ENCODE data around the gene CDC42EP5.

CDC42EP5 gene

DNA sequence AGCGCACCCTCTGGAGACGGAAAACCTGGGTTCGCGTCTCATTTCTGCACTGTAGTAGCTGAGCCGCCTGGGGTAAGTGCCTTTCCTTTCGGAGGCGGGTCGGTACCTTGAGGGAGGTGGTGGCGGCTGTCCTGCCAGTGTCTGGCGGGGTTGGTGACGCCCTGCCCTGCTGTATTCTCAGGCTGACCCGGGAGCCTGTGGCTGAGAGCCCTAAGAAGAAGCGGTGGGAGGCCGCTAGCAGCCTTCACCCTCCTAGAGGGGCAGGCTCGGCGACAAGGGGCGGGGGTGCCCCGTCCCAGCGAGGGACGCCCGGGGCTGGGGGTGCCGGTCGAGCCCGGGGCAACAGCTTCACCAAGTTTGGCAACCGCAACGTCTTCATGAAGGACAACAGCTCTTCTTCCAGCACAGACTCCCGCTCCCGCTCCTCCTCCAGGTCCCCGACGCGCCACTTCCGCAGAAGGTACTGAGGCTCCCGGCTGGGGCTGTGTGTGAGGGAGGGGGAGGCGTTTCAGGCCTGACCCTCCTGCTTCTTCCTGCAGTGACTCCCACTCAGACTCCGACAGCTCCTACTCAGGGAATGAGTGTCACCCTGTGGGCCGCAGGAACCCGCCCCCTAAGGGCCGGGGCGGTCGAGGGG, 17.2 kb downstream of the CDC42EP5 start:
- H3K36me3 ChIP-seq (ENCODE audit: control insufficient read depth, insufficient read depth, low read length), result peaks cover 53% of the 10 kb centered on the region
- H3K79me2 ChIP-seq (ENCODE audit: control insufficient read depth, insufficient read depth, low read length), result peaks cover 24% of the 10 kb centered on the region
- no peak for DNase-seq
- H3K79me1 ChIP-seq (ENCODE audit: low read length), result peaks cover 41% of the 10 kb centered on the region
- H2AK5ac ChIP-seq (ENCODE audit: low read length), result no peak overlapping the region
- no peak overlapping the region for H4K5ac ChIP-seq (ENCODE audit: low read length)
- no peak overlapping the region for H3K4me3 ChIP-seq (ENCODE audit: low read length)
- no peak overlapping the region for H4K8ac ChIP-seq (ENCODE audit: low read depth, low read length)
- no peak overlapping the region for H3K56ac ChIP-seq (ENCODE audit: low read length)
- no peak overlapping the region for H3K9ac ChIP-seq (ENCODE audit: low read length)
- no peaks in the 10 kb centered on the region for H3K4me1 ChIP-seq (ENCODE audit: control insufficient read depth, low read depth, low read length)
- H2BK120ac ChIP-seq (ENCODE audit: low read depth, low read length), result no peak overlapping the region
- WGBS (ENCODE audit: extremely low coverage, insufficient coverage, low lambda C conversion rate), result no CpG with 5 or more reads among the region's 40 CpGs
- H2BK15ac ChIP-seq (replicated peaks; ENCODE audit: low read depth), result no peak overlapping the region
- no peak overlapping the region for H3K4ac ChIP-seq (ENCODE audit: low read depth, low read length)
- no peaks in the 10 kb centered on the region for H3K27me3 ChIP-seq (ENCODE audit: insufficient read depth, low read length, poor library complexity)
- no peak overlapping the region for H3K4me2 ChIP-seq (ENCODE audit: low read length)
- H2BK5ac ChIP-seq (ENCODE audit: low read length), result no peak overlapping the region
- no peak overlapping the region for H3K18ac ChIP-seq (ENCODE audit: low read length)
- no peak overlapping the region for H3K23ac ChIP-seq (ENCODE audit: low read length)
- H3K27ac ChIP-seq (ENCODE audit: low read depth, low read length), result no peak overlapping the region

- no peak for DNase-seq
- H3K36me3 ChIP-seq (ENCODE audit: control insufficient read depth, insufficient read depth, low read length), result peaks cover 53% of the 10 kb centered on the region
These were observed 18.1 kb downstream of the CDC42EP5 start for GRCh38 chr19:54454781-54455675.

GRCh38 chr19:54453921-54454780, 18.9 kb downstream of the CDC42EP5 start:
- no peak overlapping the region for H3K9ac ChIP-seq (ENCODE audit: low read length)

More at GRCh38 chr19:54454781-54455675, 18.1 kb downstream of the CDC42EP5 start:
- no peaks in the 10 kb centered on the region for H3K27me3 ChIP-seq (ENCODE audit: insufficient read depth, low read length, poor library complexity)
- no peak overlapping the region for H2AK5ac ChIP-seq (ENCODE audit: low read length)
- H3K4ac ChIP-seq (ENCODE audit: low read depth, low read length), result no peak overlapping the region
- no peak overlapping the region for H4K8ac ChIP-seq (ENCODE audit: low read depth, low read length)
- H3K79me2 ChIP-seq (ENCODE audit: control insufficient read depth, insufficient read depth, low read length), result peaks cover 33% of the 10 kb centered on the region
- peaks cover 41% of the 10 kb centered on the region for H3K79me1 ChIP-seq (ENCODE audit: low read length)
- no peak overlapping the region for H3K9ac ChIP-seq (ENCODE audit: low read length)
- H3K4me2 ChIP-seq (ENCODE audit: low read length), result no peak overlapping the region
- no peak overlapping the region for H3K4me3 ChIP-seq (ENCODE audit: low read length)
- no peak overlapping the region for H4K5ac ChIP-seq (ENCODE audit: low read length)
- H2BK15ac ChIP-seq (replicated peaks; ENCODE audit: low read depth), result no peak overlapping the region
- no peak overlapping the region for H3K18ac ChIP-seq (ENCODE audit: low read length)
- no peak overlapping the region for H3K27ac ChIP-seq (ENCODE audit: low read depth, low read length)
- H2BK120ac ChIP-seq (ENCODE audit: low read depth, low read length), result no peak overlapping the region
- WGBS (ENCODE audit: extremely low coverage, insufficient coverage, low lambda C conversion rate), result no CpG with 5 or more reads among the region's 33 CpGs
- no peak overlapping the region for H3K56ac ChIP-seq (ENCODE audit: low read length)
- no peak overlapping the region for H2BK5ac ChIP-seq (ENCODE audit: low read length)
- no peaks in the 10 kb centered on the region for H3K4me1 ChIP-seq (ENCODE audit: control insufficient read depth, low read depth, low read length)
- H3K23ac ChIP-seq (ENCODE audit: low read length), result no peak overlapping the region

DNA sequence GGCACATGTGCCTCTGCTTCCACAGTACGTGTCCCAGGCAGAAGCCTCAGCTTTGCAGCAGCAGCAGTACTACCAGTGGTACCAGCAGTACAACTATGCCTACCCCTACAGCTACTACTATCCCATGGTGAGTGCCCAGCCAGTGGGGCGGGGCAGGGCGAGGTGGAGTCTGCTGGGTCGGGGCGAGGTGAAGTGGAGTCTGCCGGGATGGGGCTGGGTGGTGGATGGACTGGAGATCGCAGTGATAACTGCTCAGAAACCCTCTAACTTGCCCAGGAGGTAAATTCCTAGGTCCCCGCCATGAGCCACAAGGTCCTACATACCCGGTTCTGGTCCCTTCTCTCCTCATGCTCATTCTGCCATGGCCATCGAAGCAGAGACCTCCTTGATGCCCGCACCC, 20.5 kb downstream of the CDC42EP5 start:
- peaks cover 36% of the 10 kb centered on the region for H3K36me3 ChIP-seq (ENCODE audit: control insufficient read depth, insufficient read depth, low read length)
- no peaks in the 10 kb centered on the region for H3K27me3 ChIP-seq (ENCODE audit: insufficient read depth, low read length, poor library complexity)
- H4K5ac ChIP-seq (ENCODE audit: low read length), result no peak overlapping the region
- H2BK5ac ChIP-seq (ENCODE audit: low read length), result no peak overlapping the region
- H3K56ac ChIP-seq (ENCODE audit: low read length), result no peak overlapping the region
- H3K4ac ChIP-seq (ENCODE audit: low read depth, low read length), result no peak overlapping the region
- H2BK120ac ChIP-seq (ENCODE audit: low read depth, low read length), result no peak overlapping the region
- H2BK15ac ChIP-seq (replicated peaks; ENCODE audit: low read depth), result no peak overlapping the region
- no peak overlapping the region for H3K4me2 ChIP-seq (ENCODE audit: low read length)
- H3K4me1 ChIP-seq (ENCODE audit: control insufficient read depth, low read depth, low read length), result no peaks in the 10 kb centered on the region
- H2AK5ac ChIP-seq (ENCODE audit: low read length), result no peak overlapping the region
- no peak overlapping the region for H3K4me3 ChIP-seq (ENCODE audit: low read length)
- H3K27ac ChIP-seq (ENCODE audit: low read depth, low read length), result no peak overlapping the region
- no peak for DNase-seq
- H3K23ac ChIP-seq (ENCODE audit: low read length), result no peak overlapping the region
- WGBS (ENCODE audit: extremely low coverage, insufficient coverage, low lambda C conversion rate), result no CpG with 5 or more reads among the region's 11 CpGs
- no peak overlapping the region for H3K18ac ChIP-seq (ENCODE audit: low read length)
- no peak overlapping the region for H3K9ac ChIP-seq (ENCODE audit: low read length)
- H4K8ac ChIP-seq (ENCODE audit: low read depth, low read length), result no peak overlapping the region
- H3K79me2 ChIP-seq (ENCODE audit: control insufficient read depth, insufficient read depth, low read length), result peaks cover 40% of the 10 kb centered on the region
- peaks cover 30% of the 10 kb centered on the region for H3K79me1 ChIP-seq (ENCODE audit: low read length)

More at GRCh38 chr19:54453921-54454780, 18.9 kb downstream of the CDC42EP5 start:
- H3K27me3 ChIP-seq (ENCODE audit: insufficient read depth, low read length, poor library complexity), result no peaks in the 10 kb centered on the region
- H2BK15ac ChIP-seq (replicated peaks; ENCODE audit: low read depth), result no peak overlapping the region
- no peaks in the 10 kb centered on the region for H3K4me1 ChIP-seq (ENCODE audit: control insufficient read depth, low read depth, low read length)
- no peak overlapping the region for H3K18ac ChIP-seq (ENCODE audit: low read length)
- no peak overlapping the region for H4K8ac ChIP-seq (ENCODE audit: low read depth, low read length)
- no peak overlapping the region for H2BK5ac ChIP-seq (ENCODE audit: low read length)
- no peak overlapping the region for H3K27ac ChIP-seq (ENCODE audit: low read depth, low read length)
- peaks cover 38% of the 10 kb centered on the region for H3K79me2 ChIP-seq (ENCODE audit: control insufficient read depth, insufficient read depth, low read length)
- no peak overlapping the region for H3K23ac ChIP-seq (ENCODE audit: low read length)
- H3K36me3 ChIP-seq (ENCODE audit: control insufficient read depth, insufficient read depth, low read length), result peaks cover 51% of the 10 kb centered on the region
- no peak overlapping the region for H3K4me3 ChIP-seq (ENCODE audit: low read length)
- DNase-seq, result no peak
- H4K5ac ChIP-seq (ENCODE audit: low read length), result no peak overlapping the region
- H3K4me2 ChIP-seq (ENCODE audit: low read length), result no peak overlapping the region
- no CpG with 5 or more reads among the region's 31 CpGs for WGBS (ENCODE audit: extremely low coverage, insufficient coverage, low lambda C conversion rate)
- no peak overlapping the region for H2AK5ac ChIP-seq (ENCODE audit: low read length)
- no peak overlapping the region for H3K56ac ChIP-seq (ENCODE audit: low read length)
- no peak overlapping the region for H3K4ac ChIP-seq (ENCODE audit: low read depth, low read length)
- H2BK120ac ChIP-seq (ENCODE audit: low read depth, low read length), result no peak overlapping the region
- H3K79me1 ChIP-seq (ENCODE audit: low read length), result peaks cover 37% of the 10 kb centered on the region

DNA sequence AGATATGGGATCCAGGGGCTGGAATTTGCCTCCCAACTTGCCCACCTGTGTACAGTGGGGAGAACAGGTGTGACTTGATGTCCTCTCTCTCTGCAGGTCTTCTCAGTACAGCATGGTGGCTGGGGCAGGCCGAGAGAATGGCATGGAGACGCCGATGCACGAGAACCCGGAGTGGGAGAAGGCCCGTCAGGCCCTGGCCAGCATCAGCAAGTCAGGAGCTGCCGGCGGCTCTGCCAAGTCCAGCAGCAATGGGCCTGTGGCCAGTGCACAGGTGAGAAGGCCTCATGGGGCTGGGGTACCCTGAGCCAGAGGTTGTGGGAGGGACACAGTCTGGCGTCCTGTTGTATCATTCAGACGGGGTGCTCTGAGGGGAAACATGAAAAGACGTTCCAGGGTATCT, 21.1 kb downstream of the CDC42EP5 start:
- H3K79me1 ChIP-seq (ENCODE audit: low read length), result peaks cover 30% of the 10 kb centered on the region
- no peaks in the 10 kb centered on the region for H3K4me1 ChIP-seq (ENCODE audit: control insufficient read depth, low read depth, low read length)
- H3K56ac ChIP-seq (ENCODE audit: low read length), result no peak overlapping the region
- no peak overlapping the region for H3K23ac ChIP-seq (ENCODE audit: low read length)
- H3K4me2 ChIP-seq (ENCODE audit: low read length), result no peak overlapping the region
- no peak overlapping the region for H2BK120ac ChIP-seq (ENCODE audit: low read depth, low read length)
- H3K4me3 ChIP-seq (ENCODE audit: low read length), result no peak overlapping the region
- H3K36me3 ChIP-seq (ENCODE audit: control insufficient read depth, insufficient read depth, low read length), result peaks cover 34% of the 10 kb centered on the region
- no peak overlapping the region for H2BK15ac ChIP-seq (replicated peaks; ENCODE audit: low read depth)
- H3K27me3 ChIP-seq (ENCODE audit: insufficient read depth, low read length, poor library complexity), result no peaks in the 10 kb centered on the region
- no peak overlapping the region for H4K8ac ChIP-seq (ENCODE audit: low read depth, low read length)
- WGBS (ENCODE audit: extremely low coverage, insufficient coverage, low lambda C conversion rate), result no CpG with 5 or more reads among the region's 11 CpGs
- H2AK5ac ChIP-seq (ENCODE audit: low read length), result no peak overlapping the region
- no peak overlapping the region for H3K18ac ChIP-seq (ENCODE audit: low read length)
- H3K79me2 ChIP-seq (ENCODE audit: control insufficient read depth, insufficient read depth, low read length), result peaks cover 42% of the 10 kb centered on the region
- H3K9ac ChIP-seq (ENCODE audit: low read length), result no peak overlapping the region
- H3K4ac ChIP-seq (ENCODE audit: low read depth, low read length), result no peak overlapping the region
- no peak overlapping the region for H4K5ac ChIP-seq (ENCODE audit: low read length)
- no peak overlapping the region for H2BK5ac ChIP-seq (ENCODE audit: low read length)
- no peak for DNase-seq
- H3K27ac ChIP-seq (ENCODE audit: low read depth, low read length), result no peak overlapping the region
